Heart right ventricle (tissue), 16 donors: Measurements from ENCODE around the gene FTO. TPM values are rescaled to one million over a fixed set of nuclear protein-coding genes. Genes with fewer than 3 reads are reported as not detected.
A peak's percentile ranks its signal among the peaks of the same experiment; 100 is the strongest.

Source experiments
- ATAC-seq, 8 donors: fragments of 200-7000 bp; cut with Tn5 transposase; one replicate each; pipeline ENCODE4 v1.9.1; 2020; ENCODE audit warnings: mild to moderate bottlenecking in 8 of 8, moderate library complexity in 8 of 8, moderate number of reproducible peaks in 1 of 8
- DNase-seq, 2 donors: peaks; one replicate each; pipeline ENCODE4 v3.0.0-alpha.2; 2020
- H3K27ac ChIP-seq, 10 donors: fragments of 200-600 bp; sonication (generic) in 2 of 10; one replicate each; pipeline versions ENCODE4 v1.5.0 to v1.8.0; 2020 to 2022; ENCODE audit warnings: mild to moderate bottlenecking in 3 of 10
- H3K27me3 ChIP-seq, 7 donors: fragments of 200-600 bp; one replicate each; pipeline ENCODE4 v1.8.0; 2021 to 2022; ENCODE audit warnings: mild to moderate bottlenecking in 2 of 7
- H3K36me3 ChIP-seq, 9 donors: fragments of 200-600 bp; sonication (generic) in 1 of 9; one replicate each; pipeline versions ENCODE4 v1.5.0 to v1.8.0; 2020 to 2022; ENCODE audit warnings: mild to moderate bottlenecking in 2 of 9
- H3K4me1 ChIP-seq, 9 donors: fragments of 200-600 bp; sonication (generic) in 1 of 9; one replicate each; pipeline versions ENCODE4 v1.5.0 to v1.8.0; 2020 to 2022; ENCODE audit warnings: mild to moderate bottlenecking in 4 of 9
- H3K4me3 ChIP-seq, 10 donors: fragments of 200-600 bp; sonication (generic) in 2 of 10; one replicate each; pipeline versions ENCODE4 v1.5.0 to v1.8.0; 2020 to 2022; ENCODE audit warnings: mild to moderate bottlenecking in 7 of 10, moderate library complexity in 2 of 10
- H3K9me3 ChIP-seq, 11 donors: fragments of 200-600 bp in 10 of 11; sonication (generic) in 2 of 11; one replicate each; pipeline versions ENCODE4 v1.5.0 to v1.8.0; 2013 to 2022; ENCODE audit warnings: mild to moderate bottlenecking in 2 of 11, control low read depth in 1 of 11, moderate library complexity in 1 of 11
- CTCF ChIP-seq, 9 donors: fragments of 200-600 bp; sonication (generic) in 2 of 9; IDR thresholded peaks; one replicate each; pipeline versions ENCODE4 v1.5.0 to v1.8.0; 2021 to 2022; ENCODE audit warnings: antibody characterized with exemption in 9 of 9, mild to moderate bottlenecking in 5 of 9, moderate library complexity in 1 of 9
- whole genome bisulfite sequencing, 2 donors: extraction: QIAGEN DNeasy Blood & Tissue Kit; methylation state at CpG; one replicate each; pipeline ENCODE4 v1.1.7; 2013; ENCODE audit warnings: inconsistent platforms in 1 of 2; 5-methylcytosine and 5-hydroxymethylcytosine counted together
- intact Hi-C, 10 donors: fragments of 100-400 bp; cut with DNase I; formaldehyde crosslinking; loops; one replicate each; pipeline versions ENCODE4 v1.11.1 to v1.14.2; 2022
- polyA plus RNA-seq, 2 donors: library from polyadenylated mRNA; stranded (reverse); fragments of 200-250 nt; gene quantifications; one replicate each; pipeline ENCODE4 v1.2.3, GENCODE V29; 2013
- total RNA-seq, 10 donors: library from RNA; stranded (reverse); fragmentation: NEBNext Ultra II Directional in 3 of 10; extraction: Animal tissue kit (Norgen Biotek cat#: 25700) in 3 of 10; gene quantifications; one replicate each; pipeline versions ENCODE4 v1.2.1 to v1.2.4, GENCODE V29; 2021 to 2023
- donor health status: Arrhythmogenic right ventricular cardiomyopathy.
- donor health status: ischemic (EF 13 %, LVEDD 7.1; RV severe dilation, severe dysfunction).
- donor health status: healthy with polysubstance abuse.
- donor health status: DM: no; HTN: yes; CAD: no.
- donor health status: DM: no; HTN: no; CAD: no.
- donor health status: ischemic (EF 25% LVEDD 6.9; RV normal size, moderate dysfunction).
- donor health status: ischemic (EF 25% LVEDD 5.7; RV mildly dilated, moderate dysfunction).
- donor health status: healthy.
- donor health status: DM: yes; HTN: yes; CAD: no.
- donor health status: Ischemic cardiomyopathy.
- donor health status: ischemic (EF 35%, LVEDD 5.7; RV mildly dilated, moderate dysfunction).
- donor health status: nonischemic (EF 11% LVEDD 7.7; RV severe dilation, severe dysfunction).
- donor health status: DM: yes; HTN: yes; CAD: no.
- donor health status: PGD.
- donor health status: ischemic (EF 29% LVEDD 5.4; RV normal size, mild dysfunction).
- donor health status: nonischemic (EF 23%, LVEDD 6.1; RV moderate dilation, normal function).

FTO gene
- total and polyA plus RNA-seq, 12 donors: 8.5 to 103 (median 90.0) TPM

GRCh38 chr16:53999841-54000240 lies 295.9 kb downstream of the FTO start:
- intact Hi-C loops: no loop called here
- no peak for ATAC-seq
- WGBS, 2 donors: 90 to 92% methylated on average over 4 of the region's 4 CpGs

GRCh38 chr16:54000361-54000760 lies 296.4 kb downstream of the FTO start:
- WGBS, 2 donors: 90 to 93% methylated on average over 5 of the region's 5 CpGs
- H3K4me3 ChIP-seq: no peak overlapping the region
- intact Hi-C loops: no loop called here
- no peaks in the 10 kb centered on the region for H3K27me3 ChIP-seq
- H3K27ac ChIP-seq: no peak overlapping the region
- no peak for ATAC-seq
- no peaks in the 10 kb centered on the region for H3K9me3 ChIP-seq
- peaks cover 0 to 9% (median 0%) of the 10 kb centered on the region in 9 donors for H3K4me1 ChIP-seq
- TF ChIP-seq CTCF (IDR thresholded peaks at IDR 0.05): no peak
- no peak for DNase-seq
- no peaks in the 10 kb centered on the region for H3K36me3 ChIP-seq

More at GRCh38 chr16:53999841-54000240, 295.9 kb downstream of the FTO start:
- Histone ChIP-seq H3K9me3 (no peaks in the 10 kb centered on the region), H3K36me3 (no peaks in the 10 kb centered on the region), H3K4me1 (peaks cover 0 to 10% (median 0%) of the 10 kb centered on the region in 9 donors), H3K27me3 (no peaks in the 10 kb centered on the region), H3K27ac (no peak overlapping the region), H3K4me3 (no peak overlapping the region)
- TF ChIP-seq CTCF (IDR thresholded peaks at IDR 0.05): no peak
- DNase-seq: no peak

- Histone ChIP-seq H3K27ac (no peak overlapping the region), H3K4me3 (no peak overlapping the region), H3K4me1 (peaks cover 0 to 8% (median 0%) of the 10 kb centered on the region in 9 donors), H3K27me3 (no peaks in the 10 kb centered on the region), H3K36me3 (peaks cover 0 to 6% (median 0%) of the 10 kb centered on the region in 9 donors), H3K9me3 (peaks cover 0 to 1% (median 0%) of the 10 kb centered on the region in 11 donors)
- WGBS, 2 donors: 94 to 99% methylated on average over 4 of the region's 4 CpGs
- intact Hi-C loops: no loop called here
- TF ChIP-seq CTCF (IDR thresholded peaks at IDR 0.05): no peak
- ATAC-seq (no peak), DNase-seq (no peak)
Observed at GRCh38 chr16:54006693-54007092, 302.7 kb downstream of the FTO start.

- intact Hi-C loops: no loop called here
- no peak overlapping the region for H3K27ac ChIP-seq
- H3K27me3 ChIP-seq: no peaks in the 10 kb centered on the region
- H3K36me3 ChIP-seq: peaks cover 0 to 11% (median 0%) of the 10 kb centered on the region in 9 donors
- peaks cover 0 to 9% (median 6%) of the 10 kb centered on the region in 11 donors for H3K9me3 ChIP-seq
- DNase-seq: no peak
- no peak overlapping the region for H3K4me3 ChIP-seq
- ATAC-seq: peak in 2 of 8 donors; percentile 55 to 69
- no peak for TF ChIP-seq CTCF (IDR thresholded peaks at IDR 0.05)
- peaks cover 0 to 8% (median 0%) of the 10 kb centered on the region in 9 donors for H3K4me1 ChIP-seq
- WGBS, 2 donors: 66 to 69% methylated on average over 2 of the region's 2 CpGs
Observed at GRCh38 chr16:54007504-54007903, 303.5 kb downstream of the FTO start.
